Suppressor macrophage treated with lipopolysaccharide for 1 hour (primary cell): Measurements from ENCODE around the gene TMEM171.
A peak's percentile ranks its signal among the peaks of the same experiment; 100 is the strongest.

Experiments
- DNase-seq, 3 donors: peaks; one replicate each; pipeline ENCODE4 v3.0.0-alpha.2; 2020 to 2022

Gene TMEM171

GRCh38 chr5:73120222-73121118 lies at the start of gene TMEM171:
Gene TMEM171 (plus strand): TSS chr5:73120575. CDS start chr5:73123374, 2,799 bp downstream.
- DNase-seq = peak in 2 of 3 donors; percentile 34 to 66

- no peak for DNase-seq
Observed at GRCh38 chr5:73081093-73081492, 39.3 kb upstream of the TMEM171 start.

- DNase-seq = no peak
Observed at GRCh38 chr5:73088026-73088425, 32.3 kb upstream of the TMEM171 start.

GRCh38 chr5:73093943-73094342 lies 26.4 kb upstream of the TMEM171 start:
- DNase-seq = peak; percentile 43 to 59 (median 47)

GRCh38 chr5:73094415-73094814 lies 26.0 kb upstream of the TMEM171 start:
- DNase-seq = no peak

- no peak for DNase-seq
Observed at GRCh38 chr5:73095564-73096238, 24.7 kb upstream of the TMEM171 start.

- no peak for DNase-seq
Observed at GRCh38 chr5:73096239-73096575, 24.2 kb upstream of the TMEM171 start.

- no peak for DNase-seq
Observed at GRCh38 chr5:73097740-73098139, 22.6 kb upstream of the TMEM171 start.

- no peak for DNase-seq
Observed at GRCh38 chr5:73100109-73100508, 20.3 kb upstream of the TMEM171 start.

GRCh38 chr5:73103870-73104299 lies 16.5 kb upstream of the TMEM171 start:
- DNase-seq = no peak

- DNase-seq = no peak
Observed at GRCh38 chr5:73104326-73104725, 16.0 kb upstream of the TMEM171 start.

GRCh38 chr5:73106335-73106734 lies 14.0 kb upstream of the TMEM171 start:
- no peak for DNase-seq

GRCh38 chr5:73110190-73110589 lies 10.2 kb upstream of the TMEM171 start:
- DNase-seq = no peak

- DNase-seq = no peak
Observed at GRCh38 chr5:73111536-73111935, 8.8 kb upstream of the TMEM171 start.

- DNase-seq = no peak
Observed at GRCh38 chr5:73112359-73112758, 8.0 kb upstream of the TMEM171 start.

GRCh38 chr5:73114044-73114688 lies 6.2 kb upstream of the TMEM171 start:
- no peak for DNase-seq

- DNase-seq = no peak
Observed at GRCh38 chr5:73115399-73116051, 4.8 kb upstream of the TMEM171 start.

GRCh38 chr5:73116506-73116905 lies 3.9 kb upstream of the TMEM171 start:
- no peak for DNase-seq

- peak; percentile 51 to 62 (median 58) for DNase-seq
Observed at GRCh38 chr5:73117088-73117740, 3.2 kb upstream of the TMEM171 start.

GRCh38 chr5:73118391-73118973 lies 1.9 kb upstream of the TMEM171 start:
- DNase-seq = no peak

GRCh38 chr5:73119451-73120157 lies 771 bp upstream of the TMEM171 start:
- peak in 1 of 3 donors; percentile 15 for DNase-seq

- no peak for DNase-seq
Observed at GRCh38 chr5:73121119-73121463, 716 bp downstream of the TMEM171 start.
